22Rv1 (cell line): ENCODE results near the gene ZNF507.

ENCODE experiments used
- ZFX ChIP-seq: fragments of 450-650 bp; IDR thresholded peaks from 2 replicates; pipeline ENCODE4 v1.6.1; 2017; ENCODE audit warnings: antibody characterized with exemption, borderline replicate concordance
- TF ChIP-seq, protein P1 (sequence below): fragments of 450-650 bp; IDR thresholded peaks from 2 replicates; pipeline ENCODE4 v1.5.1; 2017; ENCODE audit warnings: mild to moderate bottlenecking

DNA sequence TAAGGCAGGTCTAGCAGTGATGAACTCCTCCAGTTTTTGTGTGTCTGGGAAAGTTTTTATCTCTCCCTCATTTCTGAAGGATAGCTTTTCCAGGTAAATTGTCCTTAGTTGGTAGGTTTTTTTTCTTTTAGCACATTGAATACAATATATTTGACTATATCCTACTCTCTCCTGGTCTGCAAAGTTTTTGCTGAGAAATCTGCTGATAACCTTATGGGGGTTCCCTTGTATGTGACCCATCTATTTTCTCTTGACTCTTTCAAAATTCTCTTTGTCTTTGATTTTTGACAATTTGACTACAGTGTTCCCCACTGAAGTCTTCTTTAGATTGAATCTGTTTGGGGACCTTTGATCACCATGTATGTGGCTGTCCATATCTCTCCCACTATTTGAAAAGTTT is 42.6 kb upstream of the ZNF507 start:
- TF ChIP-seq, protein P1, sequence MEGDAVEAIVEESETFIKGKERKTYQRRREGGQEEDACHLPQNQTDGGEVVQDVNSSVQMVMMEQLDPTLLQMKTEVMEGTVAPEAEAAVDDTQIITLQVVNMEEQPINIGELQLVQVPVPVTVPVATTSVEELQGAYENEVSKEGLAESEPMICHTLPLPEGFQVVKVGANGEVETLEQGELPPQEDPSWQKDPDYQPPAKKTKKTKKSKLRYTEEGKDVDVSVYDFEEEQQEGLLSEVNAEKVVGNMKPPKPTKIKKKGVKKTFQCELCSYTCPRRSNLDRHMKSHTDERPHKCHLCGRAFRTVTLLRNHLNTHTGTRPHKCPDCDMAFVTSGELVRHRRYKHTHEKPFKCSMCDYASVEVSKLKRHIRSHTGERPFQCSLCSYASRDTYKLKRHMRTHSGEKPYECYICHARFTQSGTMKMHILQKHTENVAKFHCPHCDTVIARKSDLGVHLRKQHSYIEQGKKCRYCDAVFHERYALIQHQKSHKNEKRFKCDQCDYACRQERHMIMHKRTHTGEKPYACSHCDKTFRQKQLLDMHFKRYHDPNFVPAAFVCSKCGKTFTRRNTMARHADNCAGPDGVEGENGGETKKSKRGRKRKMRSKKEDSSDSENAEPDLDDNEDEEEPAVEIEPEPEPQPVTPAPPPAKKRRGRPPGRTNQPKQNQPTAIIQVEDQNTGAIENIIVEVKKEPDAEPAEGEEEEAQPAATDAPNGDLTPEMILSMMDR = no peak
- no peak for TF ChIP-seq ZFX
